H9 (cell line): ENCODE data around the gene ACO1. TPM values are rescaled to one million over a fixed set of nuclear protein-coding genes. Genes with fewer than 3 reads are reported as not detected.

Source experiments
- DNase-seq: peaks from one replicate; pipeline ENCODE4 v3.0.0-alpha.2; 2017
- H2AFZ ChIP-seq: one replicate; pipeline ENCODE4 v1.6.1; 2013; ENCODE audit warnings: mild to moderate bottlenecking, low read length, control low read depth, moderate library complexity
- H2AK5ac ChIP-seq: 2 replicates; pipeline ENCODE4 v1.6.1; 2013; ENCODE audit warnings: low read length, control low read depth, mixed read lengths; ENCODE audit not compliant: insufficient read length
- H2BK120ac ChIP-seq: one replicate; pipeline ENCODE4 v1.6.1; 2013; ENCODE audit warnings: low read depth, mild to moderate bottlenecking, low read length, control low read depth, inconsistent platforms; ENCODE audit not compliant: poor library complexity, severe bottlenecking
- H2BK12ac ChIP-seq: 2 replicates; pipeline ENCODE4 v1.6.1; 2013; ENCODE audit warnings: low read length, control low read depth, mixed read lengths, low read depth; ENCODE audit not compliant: insufficient read length
- H2BK15ac ChIP-seq: 2 replicates; pipeline ENCODE4 v1.6.1; 2013; ENCODE audit warnings: low read depth, low read length, control low read depth
- H2BK20ac ChIP-seq: one replicate; pipeline ENCODE4 v1.6.1; 2013; ENCODE audit warnings: low read depth, mild to moderate bottlenecking, low read length, control low read depth, inconsistent platforms; ENCODE audit not compliant: poor library complexity, severe bottlenecking
- H2BK5ac ChIP-seq: 2 replicates; pipeline ENCODE4 v1.6.1; 2013; ENCODE audit warnings: low read length, control low read depth, mixed read lengths; ENCODE audit not compliant: insufficient read length
- H3K14ac ChIP-seq: 2 replicates; pipeline ENCODE4 v1.6.1; 2013; ENCODE audit warnings: low read length, control low read depth; ENCODE audit not compliant: insufficient read depth
- H3K18ac ChIP-seq: 2 replicates; pipeline ENCODE4 v1.6.1; 2013; ENCODE audit warnings: low read depth, mild to moderate bottlenecking, mixed read lengths, low read length, control low read depth; ENCODE audit not compliant: insufficient read length
- H3K23ac ChIP-seq: 2 replicates; pipeline ENCODE4 v1.6.1; 2013; ENCODE audit warnings: low read length, control low read depth, mixed read lengths, low read depth; ENCODE audit not compliant: insufficient read length
- H3K23me2 ChIP-seq: 2 replicates; pipeline ENCODE4 v1.6.1; 2013; ENCODE audit warnings: low read depth, mild to moderate bottlenecking, mixed read lengths, low read length, control low read depth; ENCODE audit not compliant: insufficient read length, poor library complexity, severe bottlenecking
- H3K27ac ChIP-seq: 2 replicates; pipeline ENCODE4 v1.5.1; 2013; ENCODE audit warnings: low read length, control low read depth, mixed read lengths, low read depth; ENCODE audit not compliant: insufficient read length
- H3K27me3 ChIP-seq: 2 replicates; pipeline ENCODE4 v1.6.1; 2013; ENCODE audit warnings: low read length, control low read depth, inconsistent platforms; ENCODE audit not compliant: insufficient read depth
- H3K4ac ChIP-seq: 2 replicates; pipeline ENCODE4 v1.6.1; 2013; ENCODE audit warnings: low read depth, mild to moderate bottlenecking, control low read depth, inconsistent platforms, low read length, moderate library complexity
- H3K4me1 ChIP-seq: 2 replicates; pipeline ENCODE4 v1.6.1; 2013; ENCODE audit warnings: low read length, control low read depth, inconsistent platforms; ENCODE audit not compliant: insufficient read depth
- H3K4me2 ChIP-seq: 2 replicates; pipeline ENCODE4 v1.6.1; 2013; ENCODE audit warnings: low read length, control low read depth, mixed read lengths; ENCODE audit not compliant: insufficient read length, insufficient read depth
- H3K56ac ChIP-seq: 2 replicates; pipeline ENCODE4 v1.6.1; 2013; ENCODE audit warnings: low read depth, mild to moderate bottlenecking, mixed read lengths, low read length, control low read depth; ENCODE audit not compliant: insufficient read length
- H3K79me1 ChIP-seq: 2 replicates; pipeline ENCODE4 v1.6.1; 2013; ENCODE audit warnings: low read depth, mild to moderate bottlenecking, moderate library complexity, low read length, control low read depth, inconsistent platforms; ENCODE audit not compliant: insufficient read depth, poor library complexity, severe bottlenecking
- H3K79me2 ChIP-seq: 2 replicates; pipeline ENCODE4 v1.6.1; 2013; ENCODE audit warnings: low read length, control low read depth, inconsistent platforms; ENCODE audit not compliant: insufficient read depth
- H3K9ac ChIP-seq: 2 replicates; pipeline ENCODE4 v1.6.1; 2013; ENCODE audit warnings: low read length, control low read depth, mixed read lengths; ENCODE audit not compliant: insufficient read length; ENCODE audit errors: extremely low read depth
- H3K9me3 ChIP-seq: one replicate; pipeline ENCODE4 v1.6.1; 2013; ENCODE audit warnings: low read depth, low read length, inconsistent platforms; ENCODE audit not compliant: control insufficient read depth
- H3T11ph ChIP-seq: one replicate; pipeline ENCODE4 v1.6.1; 2013; ENCODE audit warnings: mild to moderate bottlenecking, low read length, control low read depth, inconsistent platforms
- H4K20me1 ChIP-seq: one replicate; pipeline ENCODE4 v1.6.1; 2013; ENCODE audit not compliant: control insufficient read depth, insufficient read length, insufficient read depth
- H4K5ac ChIP-seq: 2 replicates; pipeline ENCODE4 v1.6.1; 2013; ENCODE audit warnings: low read depth, mild to moderate bottlenecking, mixed read lengths, low read length, control low read depth; ENCODE audit not compliant: insufficient read length
- H4K8ac ChIP-seq: replicated peaks from 2 replicates; pipeline ENCODE4 v1.6.1; 2013; ENCODE audit warnings: low read length, control low read depth, mixed read lengths, low read depth; ENCODE audit not compliant: insufficient read length
- H4K91ac ChIP-seq: 2 replicates; pipeline ENCODE4 v1.6.1; 2013; ENCODE audit warnings: low read depth, mild to moderate bottlenecking, moderate library complexity, mixed read lengths, low read length, control low read depth; ENCODE audit not compliant: insufficient read length
- H3K27ac Mint-ChIP-seq, 3 experiments: 2 replicates in 2 of 3; 3 replicates in 1 of 3; pipeline ENCODE4 v1.8.0; 2020 to 2021; ENCODE audit warnings: mixed read lengths in 3 of 3, mild to moderate bottlenecking in 1 of 3, moderate library complexity in 1 of 3
- H3K27me3 Mint-ChIP-seq: 2 replicates; pipeline ENCODE4 v1.8.0; 2021; ENCODE audit warnings: low read depth, mild to moderate bottlenecking, moderate library complexity, mixed read lengths
- H3K36me3 Mint-ChIP-seq, 3 experiments: 2 replicates in 2 of 3; 3 replicates in 1 of 3; pipeline ENCODE4 v1.8.0; 2020 to 2021; ENCODE audit warnings: low read depth in 3 of 3, mixed read lengths in 3 of 3; ENCODE audit not compliant: insufficient read depth in 1 of 3
- H3K4me1 Mint-ChIP-seq, 2 experiments: 2 replicates each; pipeline ENCODE4 v1.8.0; 2020; ENCODE audit warnings: mixed read lengths in 2 of 2
- H3K4me3 Mint-ChIP-seq, 2 experiments: 2 replicates in 1 of 2; 3 replicates in 1 of 2; pipeline ENCODE4 v1.8.0; 2020 to 2021; ENCODE audit warnings: mild to moderate bottlenecking in 2 of 2, mixed read lengths in 2 of 2, moderate library complexity in 1 of 2
- H3K9me3 Mint-ChIP-seq, 2 experiments: 2 replicates in 1 of 2; 3 replicates in 1 of 2; pipeline ENCODE4 v1.8.0; 2020; ENCODE audit warnings: mild to moderate bottlenecking in 2 of 2, mixed read lengths in 2 of 2, moderate library complexity in 1 of 2
- WGBS: extraction: QIAGEN DNeasy Blood & Tissue Kit; methylation state at CpG from one replicate; pipeline ENCODE4 v1.1.7; 2013; ENCODE audit warnings: missing lambda C conversion rate, low lambda C conversion rate, mixed read lengths; ENCODE audit not compliant: insufficient read length; ENCODE audit errors: extremely low coverage; 5-methylcytosine and 5-hydroxymethylcytosine counted together
- total RNA-seq: library from RNA; stranded (reverse); gene quantifications from 2 replicates; pipeline ENCODE4 v1.2.1, GENCODE V29; 2021
- TF ChIP-seq, protein P1 (sequence below): fragments of 200-600 bp; sonication (generic); conservative IDR thresholded peaks from 3 replicates; pipeline ENCODE4 v1.8.0; 2021; ENCODE audit warnings: antibody characterized with exemption, mild to moderate bottlenecking

ACO1 gene
- total RNA-seq, 1 experiment from 2014 or later: 44.5 TPM

DNA sequence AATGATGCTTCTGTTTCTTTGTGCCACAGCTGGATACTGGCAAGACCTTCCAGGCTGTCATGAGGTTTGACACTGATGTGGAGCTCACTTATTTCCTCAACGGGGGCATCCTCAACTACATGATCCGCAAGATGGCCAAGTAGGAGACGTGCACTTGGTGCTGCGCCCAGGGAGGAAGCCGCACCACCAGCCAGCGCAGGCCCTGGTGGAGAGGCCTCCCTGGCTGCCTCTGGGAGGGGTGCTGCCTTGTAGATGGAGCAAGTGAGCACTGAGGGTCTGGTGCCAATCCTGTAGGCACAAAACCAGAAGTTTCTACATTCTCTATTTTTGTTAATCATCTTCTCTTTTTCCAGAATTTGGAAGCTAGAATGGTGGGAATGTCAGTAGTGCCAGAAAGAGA lies 65.5 kb downstream of the ACO1 start:
- no CpG with 5 or more reads among the region's 6 CpGs for WGBS
- H3K4me1 Mint-ChIP-seq: peaks cover 12 to 19% of the 10 kb centered on the region in 2 experiments
- H3K27me3 Mint-ChIP-seq: no peaks in the 10 kb centered on the region

More for the DNA sequence above, 65.5 kb downstream of the ACO1 start:
- Histone ChIP-seq H3K4me1 (no peaks in the 10 kb centered on the region; the same call in 1 of the 2 replicates), H3K56ac (no peak overlapping the region), H4K20me1 (no peaks in the 10 kb centered on the region), H4K5ac (no peak overlapping the region), H3K4me2 (no peak overlapping the region), H4K8ac (no peak overlapping the region), H3T11ph (no peak overlapping the region), H3K14ac (no peak overlapping the region), H3K27ac (no peak overlapping the region), H3K79me2 (no peaks in the 10 kb centered on the region), H3K9ac (no peak overlapping the region), H2BK120ac (no peak overlapping the region), H4K91ac (no peak overlapping the region), H3K9me3 (no peaks in the 10 kb centered on the region), H3K27me3 (no peaks in the 10 kb centered on the region), H3K79me1 (no peaks in the 10 kb centered on the region), H2AK5ac (no peak overlapping the region), H2BK15ac (no peak overlapping the region), H3K23me2 (no peaks in the 10 kb centered on the region), H3K4ac (no peak overlapping the region), H2BK12ac (no peak overlapping the region), H3K23ac (no peak overlapping the region), H2BK20ac (no peak overlapping the region), H2AFZ (no peak overlapping the region), H2BK5ac (no peak overlapping the region), H3K18ac (no peak overlapping the region)
- H3K4me3 Mint-ChIP-seq: no peak overlapping the region
- peaks cover 10 to 39% (median 23%) of the 10 kb centered on the region in 3 experiments for H3K36me3 Mint-ChIP-seq
- H3K27ac Mint-ChIP-seq: no peak overlapping the region
- no peak for DNase-seq
- TF ChIP-seq, protein P1, sequence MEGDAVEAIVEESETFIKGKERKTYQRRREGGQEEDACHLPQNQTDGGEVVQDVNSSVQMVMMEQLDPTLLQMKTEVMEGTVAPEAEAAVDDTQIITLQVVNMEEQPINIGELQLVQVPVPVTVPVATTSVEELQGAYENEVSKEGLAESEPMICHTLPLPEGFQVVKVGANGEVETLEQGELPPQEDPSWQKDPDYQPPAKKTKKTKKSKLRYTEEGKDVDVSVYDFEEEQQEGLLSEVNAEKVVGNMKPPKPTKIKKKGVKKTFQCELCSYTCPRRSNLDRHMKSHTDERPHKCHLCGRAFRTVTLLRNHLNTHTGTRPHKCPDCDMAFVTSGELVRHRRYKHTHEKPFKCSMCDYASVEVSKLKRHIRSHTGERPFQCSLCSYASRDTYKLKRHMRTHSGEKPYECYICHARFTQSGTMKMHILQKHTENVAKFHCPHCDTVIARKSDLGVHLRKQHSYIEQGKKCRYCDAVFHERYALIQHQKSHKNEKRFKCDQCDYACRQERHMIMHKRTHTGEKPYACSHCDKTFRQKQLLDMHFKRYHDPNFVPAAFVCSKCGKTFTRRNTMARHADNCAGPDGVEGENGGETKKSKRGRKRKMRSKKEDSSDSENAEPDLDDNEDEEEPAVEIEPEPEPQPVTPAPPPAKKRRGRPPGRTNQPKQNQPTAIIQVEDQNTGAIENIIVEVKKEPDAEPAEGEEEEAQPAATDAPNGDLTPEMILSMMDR: no peak
- no peaks in the 10 kb centered on the region for H3K9me3 Mint-ChIP-seq
